Suprapubic skin (tissue), 4 donors: ENCODE results near the gene APOBR. TPM values are rescaled to one million over a fixed set of nuclear protein-coding genes. Genes with fewer than 3 reads are reported as not detected.

Experiments used
- DNase-seq, 2 donors: peaks; one replicate each; pipeline ENCODE4 v3.0.0-alpha.2; 2019; ENCODE audit warnings: low spot score in 2 of 2
- H3K27ac ChIP-seq: fragments of 200-600 bp; sonication (generic); one replicate; pipeline ENCODE4 v1.5.1; 2019
- H3K27me3 ChIP-seq: fragments of 200-600 bp; sonication (generic); one replicate; pipeline ENCODE4 v1.5.1; 2019
- H3K36me3 ChIP-seq: fragments of 200-600 bp; sonication (generic); one replicate; pipeline ENCODE4 v1.5.1; 2019
- H3K4me1 ChIP-seq: fragments of 200-600 bp; sonication (generic); one replicate; pipeline ENCODE4 v1.5.1; 2019
- H3K4me3 ChIP-seq: fragments of 200-600 bp; sonication (generic); one replicate; pipeline ENCODE4 v1.5.1; 2019; ENCODE audit warnings: mild to moderate bottlenecking
- H3K9me3 ChIP-seq: fragments of 200-600 bp; sonication (generic); one replicate; pipeline ENCODE4 v1.5.1; 2019
- CTCF ChIP-seq, 2 donors: fragments of 200-600 bp in 1 of 2; fragments of 450-650 bp in 1 of 2; sonication (generic) in 1 of 2; IDR thresholded peaks; one replicate each; pipeline ENCODE4 v1.5.1; 2016 to 2019; ENCODE audit warnings: antibody characterized with exemption in 2 of 2, mild to moderate bottlenecking in 1 of 2, moderate library complexity in 1 of 2
- EP300 ChIP-seq: sonication (generic); formaldehyde crosslinking; IDR thresholded peaks from one replicate; pipeline ENCODE4 v1.6.1; 2017; ENCODE audit warnings: antibody characterized with exemption
- POLR2A ChIP-seq, 2 donors: fragments of 450-650 bp; IDR thresholded peaks; one replicate each; pipeline ENCODE4 v1.6.1; 2017; ENCODE audit warnings: antibody characterized with exemption in 2 of 2, mild to moderate bottlenecking in 2 of 2, moderate library complexity in 2 of 2
- POLR2AphosphoS5 ChIP-seq, 3 donors: sonication (generic); formaldehyde crosslinking; IDR thresholded peaks; one replicate each; pipeline ENCODE4 v1.6.1; 2017; ENCODE audit warnings: antibody characterized with exemption in 3 of 3
- WGBS: methylation state at CpG from one replicate; pipeline ENCODE4 v1.1.5; 2018; 5-methylcytosine and 5-hydroxymethylcytosine counted together
- total RNA-seq, 4 donors: library from RNA; depleted of rRNA; stranded (reverse); fragments of >200 nt; gene quantifications; one replicate each; pipeline ENCODE4 v1.1.0, GENCODE V29; 2016

Gene APOBR
- total RNA-seq, 4 donors from 2014 or later: 0.57 to 4.3 (median 1.9) TPM

- DNase-seq: no peak
- no peak overlapping the region for H3K27ac ChIP-seq
- TF ChIP-seq POLR2AphosphoS5 (IDR thresholded peaks at IDR 0.05): no peak
- no peak for TF ChIP-seq CTCF (IDR thresholded peaks at IDR 0.05)
- no peak for TF ChIP-seq EP300
- TF ChIP-seq POLR2A (IDR thresholded peaks at IDR 0.05): no peak
- 79% methylated on average over 7 of the region's 7 CpGs for WGBS
- peaks cover 20% of the 10 kb centered on the region for H3K4me1 ChIP-seq
- H3K9me3 ChIP-seq: no peaks in the 10 kb centered on the region
- H3K4me3 ChIP-seq: no peak overlapping the region
- H3K36me3 ChIP-seq: no peaks in the 10 kb centered on the region
- H3K27me3 ChIP-seq: no peaks in the 10 kb centered on the region
Measured at GRCh38 chr16:28546626-28547025, 52.2 kb downstream of the APOBR start.

- H3K27me3 ChIP-seq: no peaks in the 10 kb centered on the region
- no peaks in the 10 kb centered on the region for H3K9me3 ChIP-seq
- no peaks in the 10 kb centered on the region for H3K36me3 ChIP-seq
- TF ChIP-seq EP300 (no peak), POLR2A (IDR thresholded peaks at IDR 0.05) (no peak)
- DNase-seq: no peak
- H3K27ac ChIP-seq: no peak overlapping the region
- WGBS: 65% methylated on average over 10 of the region's 14 CpGs
- H3K4me3 ChIP-seq: no peak overlapping the region
- H3K4me1 ChIP-seq: peaks cover 13% of the 10 kb centered on the region
Measured at GRCh38 chr16:28548306-28548802, 53.9 kb downstream of the APOBR start.

Other genes with a start within 250 kb of the APOBR start
- gene SBK1, start 202.1 kb upstream of the APOBR start, total RNA-seq: 1 to 10 TPM in 3 of 4 donors, under 1 TPM in 1; 0.49 to 2.7 (median 2.2) TPM
- gene NPIPB6, start 131.1 kb upstream of the APOBR start, total RNA-seq: 10 to 100 TPM in 1 of 4 donors, 1 to 10 TPM in 1, under 1 TPM in 2; 0.45 to 30.7 (median 1.5) TPM
- 100 to 1,000 TPM; 221 to 364 (median 267) TPM for gene EIF3CL, start 90.8 kb upstream of the APOBR start, total RNA-seq
- gene NPIPB7, start 22.3 kb upstream of the APOBR start, total RNA-seq: not detected
- 10 to 100 TPM; 26.0 to 62.9 (median 35.1) TPM for gene CLN3, start 2.6 kb upstream of the APOBR start, total RNA-seq
- gene IL27, start 12.2 kb downstream of the APOBR start, total RNA-seq: under 1 TPM in 1 of 4 donors, not detected in 3; 0.52 TPM
- 10 to 100 TPM; 33.0 to 64.3 (median 42.2) TPM for gene NUPR1, start 44.3 kb downstream of the APOBR start, total RNA-seq
- 10 to 100 TPM; 20.2 to 36.1 (median 24.8) TPM for gene SGF29, start 59.3 kb downstream of the APOBR start, total RNA-seq
- not detected for gene SULT1A2, start 102.4 kb downstream of the APOBR start, total RNA-seq
- 1 to 10 TPM; 1.1 to 9.4 (median 2.6) TPM for gene SULT1A1, start 115.4 kb downstream of the APOBR start, total RNA-seq
- 1 to 10 TPM in 2 of 4 donors, not detected in 2; 1.0 to 4.9 TPM for gene NPIPB8, start 143.4 kb downstream of the APOBR start, total RNA-seq
- 100 to 1,000 TPM; 105 to 235 (median 181) TPM for gene EIF3C, start 216.8 kb downstream of the APOBR start, total RNA-seq